HepG2 (cell line): Measurements from ENCODE around the gene KLHDC7A. TPM values are rescaled to one million over a fixed set of nuclear protein-coding genes. Genes with fewer than 3 reads are reported as not detected.

Experiments
- GRHL1 ChIP-seq: sonication (generic); formaldehyde crosslinking; conservative IDR thresholded peaks from 2 replicates; pipeline ENCODE4 v1.8.0; 2022; ENCODE audit warnings: missing genetic modification reagents
- HDAC2 ChIP-seq: sonication (generic); formaldehyde crosslinking; IDR thresholded peaks from 2 replicates; pipeline ENCODE4 v1.4.0; 2020; ENCODE audit warnings: missing genetic modification reagents
- HIVEP1 ChIP-seq: sonication (generic); formaldehyde crosslinking; IDR thresholded peaks from 2 replicates; pipeline ENCODE4 v1.4.0; 2020; ENCODE audit warnings: mild to moderate bottlenecking, missing genetic modification reagents
- IKZF1 ChIP-seq: fragments of 450-650 bp; IDR thresholded peaks from 2 replicates; pipeline ENCODE4 v1.7.1; 2016
- MAFG ChIP-seq: sonication (generic); formaldehyde crosslinking; IDR thresholded peaks from 2 replicates; pipeline ENCODE4 v1.5.1; 2020; ENCODE audit warnings: mild to moderate bottlenecking, missing genetic modification reagents
- MZF1 ChIP-seq: sonication (generic); formaldehyde crosslinking; IDR thresholded peaks from 2 replicates; pipeline ENCODE4 v1.8.1; 2023; ENCODE audit warnings: mild to moderate bottlenecking, missing genetic modification reagents, borderline replicate concordance
- PREB ChIP-seq: sonication (generic); formaldehyde crosslinking; IDR thresholded peaks from 2 replicates; pipeline ENCODE4 v1.4.0; 2020; ENCODE audit warnings: missing genetic modification reagents
- SMC3 ChIP-seq: IDR thresholded peaks from 2 replicates; pipeline ENCODE4 v1.6.1; 2011; ENCODE audit warnings: low read length, improper control_type of control experiment
- SOX6 ChIP-seq, 2 experiments: fragments of 450-650 bp in 1 of 2; sonication (generic) in 1 of 2; formaldehyde crosslinking in 1 of 2; IDR thresholded peaks; 2 replicates each; pipeline versions ENCODE4 v1.4.0 to v1.6.1; 2017 to 2020; ENCODE audit warnings: antibody characterized with exemption in 1 of 2, mild to moderate bottlenecking in 1 of 2, missing genetic modification reagents in 1 of 2
- TCF7L2 ChIP-seq: IDR thresholded peaks from 2 replicates; pipeline ENCODE4 v1.6.1; 2011; ENCODE audit warnings: mild to moderate bottlenecking, low read depth, low read length, moderate library complexity
- ZBTB40 ChIP-seq, 2 experiments: fragments of 450-650 bp in 1 of 2; sonication (generic) in 1 of 2; formaldehyde crosslinking in 1 of 2; IDR thresholded peaks; 2 replicates each; pipeline versions ENCODE4 v1.6.1 to v1.8.0; 2016 to 2022; ENCODE audit warnings: antibody characterized with exemption in 1 of 2, mild to moderate bottlenecking in 1 of 2, missing genetic modification reagents in 1 of 2
- ZFP62 ChIP-seq: sonication (generic); formaldehyde crosslinking; IDR thresholded peaks from 2 replicates; pipeline ENCODE4 v1.4.0; 2020; ENCODE audit warnings: missing genetic modification reagents
- polyA plus RNA-seq, 8 experiments: library from polyadenylated mRNA; depleted of rRNA in 3 of 8; stranded (reverse) in 7 of 8; unstranded in 1 of 8; fragments of >200 nt; fragmentation: Illumina TruSeq in 4 of 8; extraction: Trizol in 4 of 8; gene quantifications; 2 replicates each; pipeline versions ENCODE4 v1.2.1 to v1.2.3, GENCODE V29; 2011 to 2016; ENCODE audit warnings: low read depth in 4 of 8, missing spikeins in 1 of 8, mixed read lengths in 1 of 8; ENCODE audit not compliant: insufficient read depth in 1 of 8
- total RNA-seq, 5 experiments: library from RNA; depleted of rRNA; stranded (reverse); fragments of >200 nt; fragmentation: Illumina TruSeq; extraction: Trizol; gene quantifications; 2 replicates each; pipeline ENCODE4 v1.2.3, GENCODE V29; 2016; ENCODE audit warnings: low read depth in 1 of 5
- TF ChIP-seq, protein P1 (sequence below): sonication (generic); formaldehyde crosslinking; conservative IDR thresholded peaks from 2 replicates; pipeline ENCODE4 v1.8.0; 2022; ENCODE audit warnings: mild to moderate bottlenecking, moderate library complexity, missing genetic modification reagents
- TF ChIP-seq, protein P2 (sequence below): sonication (generic); formaldehyde crosslinking; IDR thresholded peaks from 2 replicates; pipeline ENCODE4 v1.4.0; 2020; ENCODE audit warnings: mild to moderate bottlenecking, missing genetic modification reagents

The KLHDC7A gene
- total and polyA plus RNA-seq, 2 of the 13 experiments (the other 11 are each of a cell fraction or from before 2014, with no cell fraction given) = 0.15 to 1.8 TPM

DNA sequence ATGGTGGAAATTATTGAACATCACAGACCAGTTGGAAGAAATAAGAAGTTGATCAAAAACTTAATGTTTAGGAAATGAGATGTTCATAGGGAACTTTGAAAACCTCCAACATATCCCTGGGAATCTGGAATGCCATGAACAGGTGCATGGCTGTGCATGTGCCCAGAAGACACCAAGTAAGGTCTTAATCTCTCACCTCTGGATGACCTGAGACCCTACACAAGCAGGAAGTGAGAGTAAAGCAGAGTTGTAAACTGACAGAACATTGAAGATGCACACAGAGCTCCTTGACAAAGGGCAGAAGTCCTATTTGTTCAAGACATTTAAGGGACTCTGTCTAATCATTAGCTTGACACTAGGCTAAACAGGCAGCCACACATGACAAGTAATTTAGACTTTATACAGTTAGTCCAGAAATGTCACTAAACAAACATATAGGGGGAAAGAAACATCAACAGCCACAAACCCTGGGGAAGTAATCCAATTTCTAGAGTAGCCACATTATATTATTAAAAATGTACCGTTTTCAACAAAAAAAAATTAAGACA is 34.5 kb downstream of the KLHDC7A start (continued):
- TF ChIP-seq HDAC2 (0 out of 2 replicates have a peak, but pooled peaks have one; percentile 20), HIVEP1 (no peak), IKZF1 (no peak), PREB (CRISPR knock-in tag) (no peak), TCF7L2 (no peak), MZF1 (CRISPR knock-in tag) (no peak), ZBTB40 (IDR thresholded peaks at IDR 0.05) (no peak), ZBTB40 (CRISPR knock-in tag; IDR thresholded peaks at IDR 0.05) (no peak), GRHL1 (no peak), SMC3 (no peak), ZFP62 (CRISPR knock-in tag) (no peak), SOX6 (IDR thresholded peaks at IDR 0.05) (no peak), SOX6 (CRISPR knock-in tag; IDR thresholded peaks at IDR 0.05) (no peak), MAFG (CRISPR knock-in tag) (no peak)
- TF ChIP-seq, protein P1, sequence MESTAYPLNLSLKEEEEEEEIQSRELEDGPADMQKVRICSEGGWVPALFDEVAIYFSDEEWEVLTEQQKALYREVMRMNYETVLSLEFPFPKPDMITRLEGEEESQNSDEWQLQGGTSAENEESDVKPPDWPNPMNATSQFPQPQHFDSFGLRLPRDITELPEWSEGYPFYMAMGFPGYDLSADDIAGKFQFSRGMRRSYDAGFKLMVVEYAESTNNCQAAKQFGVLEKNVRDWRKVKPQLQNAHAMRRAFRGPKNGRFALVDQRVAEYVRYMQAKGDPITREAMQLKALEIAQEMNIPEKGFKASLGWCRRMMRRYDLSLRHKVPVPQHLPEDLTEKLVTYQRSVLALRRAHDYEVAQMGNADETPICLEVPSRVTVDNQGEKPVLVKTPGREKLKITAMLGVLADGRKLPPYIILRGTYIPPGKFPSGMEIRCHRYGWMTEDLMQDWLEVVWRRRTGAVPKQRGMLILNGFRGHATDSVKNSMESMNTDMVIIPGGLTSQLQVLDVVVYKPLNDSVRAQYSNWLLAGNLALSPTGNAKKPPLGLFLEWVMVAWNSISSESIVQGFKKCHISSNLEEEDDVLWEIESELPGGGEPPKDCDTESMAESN = no peak
- TF ChIP-seq, protein P2, sequence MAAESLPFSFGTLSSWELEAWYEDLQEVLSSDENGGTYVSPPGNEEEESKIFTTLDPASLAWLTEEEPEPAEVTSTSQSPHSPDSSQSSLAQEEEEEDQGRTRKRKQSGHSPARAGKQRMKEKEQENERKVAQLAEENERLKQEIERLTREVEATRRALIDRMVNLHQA (CRISPR knock-in tag) = no peak
